Epidermal melanocyte (primary cell): ENCODE measurements around the gene SYNE4.

ENCODE experiments used
- DNase-seq: peaks from one replicate; pipeline ENCODE4 v3.0.0; 2011; ENCODE audit warnings: low spot score; ENCODE audit not compliant: insufficient read length

The SYNE4 gene

GRCh38 chr19:35955881-35956634 lies 52.6 kb downstream of the SYNE4 start:
- no peak for DNase-seq
